Measurements from ENCODE around the gene FRMPD2.

GRCh38 chr10:48241332-48241731 lies 33.2 kb downstream of the FRMPD2 start:
- TF ChIP-seq POLR2A (IDR thresholded peaks at IDR 0.05; ENCODE audit: low read depth, low read length) (no peak), POU2F2 (IDR thresholded peaks at IDR 0.05; ENCODE audit: low read depth, low read length) (no peak), POLR2AphosphoS5 (IDR thresholded peaks at IDR 0.05; ENCODE audit: low read depth, low read length) (no peak), SPI1 (IDR thresholded peaks at IDR 0.05; ENCODE audit: low read depth, low read length) (no peak)

All from GM12891 (cell line).